ENCODE data around the gene SRSF11.

- TF ChIP-seq, protein P1, sequence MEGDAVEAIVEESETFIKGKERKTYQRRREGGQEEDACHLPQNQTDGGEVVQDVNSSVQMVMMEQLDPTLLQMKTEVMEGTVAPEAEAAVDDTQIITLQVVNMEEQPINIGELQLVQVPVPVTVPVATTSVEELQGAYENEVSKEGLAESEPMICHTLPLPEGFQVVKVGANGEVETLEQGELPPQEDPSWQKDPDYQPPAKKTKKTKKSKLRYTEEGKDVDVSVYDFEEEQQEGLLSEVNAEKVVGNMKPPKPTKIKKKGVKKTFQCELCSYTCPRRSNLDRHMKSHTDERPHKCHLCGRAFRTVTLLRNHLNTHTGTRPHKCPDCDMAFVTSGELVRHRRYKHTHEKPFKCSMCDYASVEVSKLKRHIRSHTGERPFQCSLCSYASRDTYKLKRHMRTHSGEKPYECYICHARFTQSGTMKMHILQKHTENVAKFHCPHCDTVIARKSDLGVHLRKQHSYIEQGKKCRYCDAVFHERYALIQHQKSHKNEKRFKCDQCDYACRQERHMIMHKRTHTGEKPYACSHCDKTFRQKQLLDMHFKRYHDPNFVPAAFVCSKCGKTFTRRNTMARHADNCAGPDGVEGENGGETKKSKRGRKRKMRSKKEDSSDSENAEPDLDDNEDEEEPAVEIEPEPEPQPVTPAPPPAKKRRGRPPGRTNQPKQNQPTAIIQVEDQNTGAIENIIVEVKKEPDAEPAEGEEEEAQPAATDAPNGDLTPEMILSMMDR (IDR thresholded peaks at IDR 0.05) = no peak
- no peak for TF ChIP-seq POLR2AphosphoS5 (IDR thresholded peaks at IDR 0.05)
Observed at GRCh38 chr1:70231475-70231874, 10.3 kb downstream of the SRSF11 start.
